Immature natural killer cell (primary cell): Measurements from ENCODE around the gene PSME3. TPM values are rescaled to one million over a fixed set of nuclear protein-coding genes. Genes with fewer than 3 reads are reported as not detected.
"Not testable (repeated sequence)": the region's sequence is repeated elsewhere in the genome, so short reads cannot be mapped to it uniquely, and the experiment has no call there.

Source experiments
- DNase-seq, 3 donors: peaks; one replicate each; pipeline ENCODE4 v3.0.0; 2022; ENCODE audit warnings: mixed read lengths in 1 of 3
- H3K27ac Mint-ChIP-seq, 6 donors: one replicate each; pipeline ENCODE4 v1.8.0; 2020; ENCODE audit warnings: mixed read lengths in 6 of 6, mild to moderate bottlenecking in 5 of 6, inconsistent platforms in 4 of 6, moderate library complexity in 3 of 6
- H3K27me3 Mint-ChIP-seq, 3 donors: one replicate each; pipeline ENCODE4 v1.8.0; 2020 to 2021; ENCODE audit warnings: low read depth in 3 of 3, mild to moderate bottlenecking in 3 of 3, mixed read lengths in 3 of 3, moderate library complexity in 3 of 3, inconsistent platforms in 1 of 3
- H3K36me3 Mint-ChIP-seq, 3 donors: one replicate each; pipeline ENCODE4 v1.8.0; 2020; ENCODE audit warnings: mixed read lengths in 3 of 3, inconsistent platforms in 2 of 3, mild to moderate bottlenecking in 2 of 3
- H3K4me1 Mint-ChIP-seq, 2 donors: one replicate each; pipeline ENCODE4 v1.8.0; 2020; ENCODE audit warnings: inconsistent platforms in 2 of 2, mild to moderate bottlenecking in 2 of 2, mixed read lengths in 2 of 2, moderate library complexity in 1 of 2
- H3K4me3 Mint-ChIP-seq, 5 donors: one replicate each; pipeline ENCODE4 v1.8.0; 2020; ENCODE audit warnings: mild to moderate bottlenecking in 5 of 5, mixed read lengths in 5 of 5, inconsistent platforms in 3 of 5, moderate library complexity in 3 of 5
- H3K9me3 Mint-ChIP-seq, 6 donors: one replicate each; pipeline ENCODE4 v1.8.0; 2020; ENCODE audit warnings: mild to moderate bottlenecking in 6 of 6, mixed read lengths in 6 of 6, inconsistent platforms in 4 of 6, moderate library complexity in 3 of 6
- polyA plus RNA-seq, 3 donors: library from polyadenylated mRNA; unstranded; fragments of 300-500 nt; fragmentation: Illumina TruSeq; gene quantifications; one replicate each; pipeline ENCODE4 v1.2.3, GENCODE V29; 2021

Gene PSME3
- polyA plus RNA-seq, 3 donors from 2014 or later, result 122 to 200 (median 161) TPM

- DNase-seq, H3K27ac Mint-ChIP-seq, H3K9me3 Mint-ChIP-seq, H3K36me3 Mint-ChIP-seq, H3K4me1 Mint-ChIP-seq, H3K27me3 Mint-ChIP-seq, H3K4me3 Mint-ChIP-seq: not testable (repeated sequence)
Observed at GRCh38 chr17:42881706-42882105, 48.5 kb downstream of the PSME3 start.

GRCh38 chr17:42882166-42882565 lies 49.0 kb downstream of the PSME3 start:
- Mint-ChIP-seq H3K9me3 (no peaks in the 10 kb centered on the region), H3K4me1 (no peaks in the 10 kb centered on the region), H3K4me3 (no peak overlapping the region), H3K27me3 (peaks cover 1 to 8% (median 3%) of the 10 kb centered on the region in 3 donors), H3K36me3 (no peaks in the 10 kb centered on the region), H3K27ac (no peak overlapping the region)
- no peak for DNase-seq

- H3K27me3 Mint-ChIP-seq, result peaks cover 1 to 8% (median 3%) of the 10 kb centered on the region in 3 donors
- H3K9me3 Mint-ChIP-seq, result no peaks in the 10 kb centered on the region
- H3K4me1 Mint-ChIP-seq, result no peaks in the 10 kb centered on the region
- H3K36me3 Mint-ChIP-seq, result no peaks in the 10 kb centered on the region
- no peak overlapping the region for H3K27ac Mint-ChIP-seq
- H3K4me3 Mint-ChIP-seq, result no peak overlapping the region
- DNase-seq, result no peak
Observed at GRCh38 chr17:42883802-42884558, 50.8 kb downstream of the PSME3 start.

- not testable (repeated sequence) for H3K4me1 Mint-ChIP-seq, H3K36me3 Mint-ChIP-seq, H3K4me3 Mint-ChIP-seq, H3K27ac Mint-ChIP-seq, H3K9me3 Mint-ChIP-seq, DNase-seq
- peaks cover 1 to 11% (median 3%) of the 10 kb centered on the region in 3 donors for H3K27me3 Mint-ChIP-seq
Observed at GRCh38 chr17:42885806-42886205, 52.6 kb downstream of the PSME3 start.

GRCh38 chr17:42886283-42887176 lies 53.3 kb downstream of the PSME3 start:
- Mint-ChIP-seq H3K4me1 (no peaks in the 10 kb centered on the region), H3K9me3 (peaks cover 0 to 1% (median 0%) of the 10 kb centered on the region in 6 donors), H3K27ac (no peak overlapping the region), H3K36me3 (no peaks in the 10 kb centered on the region), H3K4me3 (no peak overlapping the region), H3K27me3 (peaks cover 1 to 11% (median 3%) of the 10 kb centered on the region in 3 donors)
- no peak for DNase-seq

GRCh38 chr17:42889809-42890208 lies 56.6 kb downstream of the PSME3 start:
- H3K27ac Mint-ChIP-seq, result peak overlapping the region in 1 of 6 donors; percentile 70
- peaks cover 0 to 1% (median 0%) of the 10 kb centered on the region in 6 donors for H3K9me3 Mint-ChIP-seq
- H3K4me3 Mint-ChIP-seq, result no peak overlapping the region
- no peak for DNase-seq
- peaks cover 1 to 9% (median 9%) of the 10 kb centered on the region in 3 donors for H3K27me3 Mint-ChIP-seq
- H3K36me3 Mint-ChIP-seq, result no peaks in the 10 kb centered on the region
- H3K4me1 Mint-ChIP-seq, result no peaks in the 10 kb centered on the region

GRCh38 chr17:42891539-42892152 lies 58.4 kb downstream of the PSME3 start:
- no peak for DNase-seq

GRCh38 chr17:42893359-42893758 lies 60.2 kb downstream of the PSME3 start:
- Mint-ChIP-seq H3K27me3 (peaks cover 7 to 9% (median 8%) of the 10 kb centered on the region in 3 donors), H3K4me3 (no peak overlapping the region), H3K27ac (no peak overlapping the region), H3K36me3 (no peaks in the 10 kb centered on the region), H3K9me3 (peaks cover 0 to 1% (median 0%) of the 10 kb centered on the region in 6 donors), H3K4me1 (no peaks in the 10 kb centered on the region)
- DNase-seq, result no peak

More at GRCh38 chr17:42891539-42892152, 58.4 kb downstream of the PSME3 start:
- Mint-ChIP-seq H3K4me3 (no peak overlapping the region), H3K4me1 (no peaks in the 10 kb centered on the region), H3K36me3 (no peaks in the 10 kb centered on the region), H3K27me3 (peaks cover 3 to 10% (median 10%) of the 10 kb centered on the region in 3 donors), H3K9me3 (peaks cover 0 to 1% (median 0%) of the 10 kb centered on the region in 6 donors), H3K27ac (no peak overlapping the region)

Other genes starting within 250 kb of the PSME3 start
- gene RETREG3, start 224.0 kb upstream of the PSME3 start, polyA plus RNA-seq, result 100 to 1,000 TPM; 132 to 168 (median 133) TPM
- 10 to 100 TPM in 2 of 3 donors, 1 to 10 TPM in 1; 6.0 to 16.9 (median 10.9) TPM for gene TUBG1, start 223.7 kb upstream of the PSME3 start, polyA plus RNA-seq
- 1 to 10 TPM; 1.3 to 4.0 (median 3.4) TPM for gene TUBG2, start 174.1 kb upstream of the PSME3 start, polyA plus RNA-seq
- not detected for gene PLEKHH3, start 156.4 kb upstream of the PSME3 start, polyA plus RNA-seq
- under 1 TPM in 2 of 3 donors, not detected in 1; 0.17 to 0.26 TPM for gene CCR10, start 151.6 kb upstream of the PSME3 start, polyA plus RNA-seq
- gene CNTNAP1, start 150.9 kb upstream of the PSME3 start, polyA plus RNA-seq, result under 1 TPM in 1 of 3 donors, not detected in 2; 0.73 TPM
- gene EZH1, start 88.4 kb upstream of the PSME3 start, polyA plus RNA-seq, result 10 to 100 TPM in 2 of 3 donors, 1 to 10 TPM in 1; 9.8 to 32.3 (median 19.5) TPM
- gene RAMP2, start 72.2 kb upstream of the PSME3 start, polyA plus RNA-seq, result not detected
- gene VPS25, start 59.9 kb upstream of the PSME3 start, polyA plus RNA-seq, result 10 to 100 TPM; 60.2 to 94.1 (median 90.2) TPM
- gene WNK4, start 52.8 kb upstream of the PSME3 start, polyA plus RNA-seq, result not detected
- 100 to 1,000 TPM; 162 to 221 (median 186) TPM for gene COA3, start 34.7 kb upstream of the PSME3 start, polyA plus RNA-seq
- under 1 TPM in 2 of 3 donors, not detected in 1; 0.10 to 0.40 TPM for gene CNTD1, start 34.5 kb upstream of the PSME3 start, polyA plus RNA-seq
- gene BECN1, start 9.1 kb upstream of the PSME3 start, polyA plus RNA-seq, result 100 to 1,000 TPM in 2 of 3 donors, 10 to 100 TPM in 1; 97.6 to 163 (median 135) TPM
- gene AOC2, start 11.2 kb downstream of the PSME3 start, polyA plus RNA-seq, result under 1 TPM in 1 of 3 donors, not detected in 2; 0.12 TPM
- gene AOC3, start 17.8 kb downstream of the PSME3 start, polyA plus RNA-seq, result not detected
- gene G6PC1, start 67.4 kb downstream of the PSME3 start, polyA plus RNA-seq, result not detected
- gene AARSD1, start 131.1 kb downstream of the PSME3 start, polyA plus RNA-seq, result 10 to 100 TPM; 36.2 to 46.7 (median 36.4) TPM
- gene PTGES3L, start 146.7 kb downstream of the PSME3 start, polyA plus RNA-seq, result not detected
- gene RUNDC1, start 147.2 kb downstream of the PSME3 start, polyA plus RNA-seq, result 10 to 100 TPM; 10.2 to 16.5 (median 13.0) TPM
- gene RPL27, start 165.0 kb downstream of the PSME3 start, polyA plus RNA-seq, result 1,000 to 10,000 TPM in 2 of 3 donors, 100 to 1,000 TPM in 1; 807 to 2,182 (median 1,177) TPM
- 100 to 1,000 TPM; 127 to 130 (median 129) TPM for gene IFI35, start 173.4 kb downstream of the PSME3 start, polyA plus RNA-seq
- 10 to 100 TPM; 33.7 to 56.3 (median 34.5) TPM for gene VAT1, start 189.0 kb downstream of the PSME3 start, polyA plus RNA-seq
- not detected for gene RND2, start 191.8 kb downstream of the PSME3 start, polyA plus RNA-seq